ENCODE data around the gene SSBP2.

SSBP2 gene

DNA sequence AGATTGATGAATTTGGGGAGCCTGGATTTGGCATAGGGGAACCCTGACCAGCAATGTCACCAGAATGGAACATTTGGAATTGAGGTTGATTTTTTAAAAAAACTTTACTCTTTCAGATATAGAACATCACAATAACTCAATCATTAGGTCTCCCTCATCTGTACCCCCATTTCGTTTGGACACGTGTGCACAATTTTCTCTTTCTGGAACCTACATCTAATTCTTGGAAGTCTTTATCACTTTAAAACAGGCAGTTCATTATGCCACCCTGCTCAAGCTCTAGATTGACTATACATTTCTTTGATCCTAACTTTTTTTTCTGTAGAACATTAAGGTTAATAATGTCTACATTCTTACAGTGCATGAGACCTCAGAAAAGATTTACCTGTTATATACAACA is 3.7 kb upstream of the SSBP2 start:
- TF ChIP-seq, protein P1, sequence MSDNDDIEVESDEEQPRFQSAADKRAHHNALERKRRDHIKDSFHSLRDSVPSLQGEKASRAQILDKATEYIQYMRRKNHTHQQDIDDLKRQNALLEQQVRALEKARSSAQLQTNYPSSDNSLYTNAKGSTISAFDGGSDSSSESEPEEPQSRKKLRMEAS (IDR thresholded peaks at IDR 0.05), result no peak
- TF ChIP-seq CEBPB (IDR thresholded peaks at IDR 0.05) (no peak), EP300 (IDR thresholded peaks at IDR 0.05; ENCODE audit: borderline replicate concordance) (no peak), YY1 (IDR thresholded peaks at IDR 0.05; ENCODE audit: low read depth) (no peak), EGR1 (IDR thresholded peaks at IDR 0.05) (no peak), TEAD4 (IDR thresholded peaks at IDR 0.05) (no peak), NFIC (IDR thresholded peaks at IDR 0.05) (no peak), FOXM1 (IDR thresholded peaks at IDR 0.05; ENCODE audit: borderline replicate concordance, low read depth) (no peak), CREB1 (IDR thresholded peaks at IDR 0.05; ENCODE audit: low read depth) (no peak), ZBTB7A (IDR thresholded peaks at IDR 0.05; ENCODE audit: low read depth) (no peak), TCF12 (IDR thresholded peaks at IDR 0.05; ENCODE audit: low read depth) (no peak), TAF1 (IDR thresholded peaks at IDR 0.05; ENCODE audit: low read depth) (no peak)
- TF ChIP-seq, protein P2, sequence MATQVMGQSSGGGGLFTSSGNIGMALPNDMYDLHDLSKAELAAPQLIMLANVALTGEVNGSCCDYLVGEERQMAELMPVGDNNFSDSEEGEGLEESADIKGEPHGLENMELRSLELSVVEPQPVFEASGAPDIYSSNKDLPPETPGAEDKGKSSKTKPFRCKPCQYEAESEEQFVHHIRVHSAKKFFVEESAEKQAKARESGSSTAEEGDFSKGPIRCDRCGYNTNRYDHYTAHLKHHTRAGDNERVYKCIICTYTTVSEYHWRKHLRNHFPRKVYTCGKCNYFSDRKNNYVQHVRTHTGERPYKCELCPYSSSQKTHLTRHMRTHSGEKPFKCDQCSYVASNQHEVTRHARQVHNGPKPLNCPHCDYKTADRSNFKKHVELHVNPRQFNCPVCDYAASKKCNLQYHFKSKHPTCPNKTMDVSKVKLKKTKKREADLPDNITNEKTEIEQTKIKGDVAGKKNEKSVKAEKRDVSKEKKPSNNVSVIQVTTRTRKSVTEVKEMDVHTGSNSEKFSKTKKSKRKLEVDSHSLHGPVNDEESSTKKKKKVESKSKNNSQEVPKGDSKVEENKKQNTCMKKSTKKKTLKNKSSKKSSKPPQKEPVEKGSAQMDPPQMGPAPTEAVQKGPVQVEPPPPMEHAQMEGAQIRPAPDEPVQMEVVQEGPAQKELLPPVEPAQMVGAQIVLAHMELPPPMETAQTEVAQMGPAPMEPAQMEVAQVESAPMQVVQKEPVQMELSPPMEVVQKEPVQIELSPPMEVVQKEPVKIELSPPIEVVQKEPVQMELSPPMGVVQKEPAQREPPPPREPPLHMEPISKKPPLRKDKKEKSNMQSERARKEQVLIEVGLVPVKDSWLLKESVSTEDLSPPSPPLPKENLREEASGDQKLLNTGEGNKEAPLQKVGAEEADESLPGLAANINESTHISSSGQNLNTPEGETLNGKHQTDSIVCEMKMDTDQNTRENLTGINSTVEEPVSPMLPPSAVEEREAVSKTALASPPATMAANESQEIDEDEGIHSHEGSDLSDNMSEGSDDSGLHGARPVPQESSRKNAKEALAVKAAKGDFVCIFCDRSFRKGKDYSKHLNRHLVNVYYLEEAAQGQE (IDR thresholded peaks at IDR 0.05; ENCODE audit: low read depth), result no peak
- TF ChIP-seq, protein P3, sequence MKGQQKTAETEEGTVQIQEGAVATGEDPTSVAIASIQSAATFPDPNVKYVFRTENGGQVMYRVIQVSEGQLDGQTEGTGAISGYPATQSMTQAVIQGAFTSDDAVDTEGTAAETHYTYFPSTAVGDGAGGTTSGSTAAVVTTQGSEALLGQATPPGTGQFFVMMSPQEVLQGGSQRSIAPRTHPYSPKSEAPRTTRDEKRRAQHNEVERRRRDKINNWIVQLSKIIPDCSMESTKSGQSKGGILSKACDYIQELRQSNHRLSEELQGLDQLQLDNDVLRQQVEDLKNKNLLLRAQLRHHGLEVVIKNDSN (IDR thresholded peaks at IDR 0.05), result no peak

DNA sequence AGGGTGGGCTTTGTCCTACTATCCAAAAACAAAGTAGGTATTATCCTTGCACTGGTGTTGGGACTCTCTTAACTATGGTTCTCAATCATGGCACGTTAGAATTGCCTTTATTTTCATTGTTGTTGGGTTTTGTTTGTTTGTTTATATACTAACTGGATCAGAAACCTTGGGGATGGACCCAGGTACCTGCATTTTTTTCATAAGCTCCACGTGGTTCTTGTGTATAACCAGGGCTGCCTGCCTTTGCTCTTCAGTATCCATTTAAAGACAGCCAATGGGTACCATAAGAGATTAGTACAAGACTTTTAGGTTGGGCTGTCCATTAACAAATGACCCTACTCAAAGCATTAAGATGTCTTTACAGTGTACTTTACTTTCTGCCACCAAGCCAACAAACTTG is 2.5 kb upstream of the SSBP2 start:
- TF ChIP-seq, protein P2 (IDR thresholded peaks at IDR 0.05; ENCODE audit: low read depth), result no peak
- TF ChIP-seq EGR1 (IDR thresholded peaks at IDR 0.05) (no peak), NFIC (IDR thresholded peaks at IDR 0.05) (no peak), RAD21 (IDR thresholded peaks at IDR 0.05; ENCODE audit: low read depth) (no peak), EP300 (IDR thresholded peaks at IDR 0.05; ENCODE audit: borderline replicate concordance) (no peak), TCF12 (IDR thresholded peaks at IDR 0.05; ENCODE audit: low read depth) (no peak), CEBPB (IDR thresholded peaks at IDR 0.05) (no peak), FOXM1 (IDR thresholded peaks at IDR 0.05; ENCODE audit: borderline replicate concordance, low read depth) (no peak), TAF1 (IDR thresholded peaks at IDR 0.05; ENCODE audit: low read depth) (no peak)
- TF ChIP-seq, protein P1 (IDR thresholded peaks at IDR 0.05), result no peak

DNA sequence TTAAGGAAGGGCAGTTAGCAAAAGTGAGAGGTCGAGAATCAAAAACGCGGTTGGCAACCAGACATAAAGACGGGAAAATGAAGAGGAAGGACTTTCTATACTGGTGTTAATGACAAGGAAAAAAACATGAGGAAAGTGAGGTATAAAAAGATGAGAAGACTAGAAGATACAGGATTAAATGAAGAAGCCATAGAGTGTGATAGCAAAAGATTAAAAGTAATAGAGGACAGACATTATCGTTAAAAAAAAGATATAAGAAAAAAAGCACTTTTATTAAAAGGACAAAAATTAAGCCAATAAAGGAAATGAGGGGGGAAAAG is 1.7 kb upstream of the SSBP2 start:
- no peak for TF ChIP-seq TCF12 (IDR thresholded peaks at IDR 0.05; ENCODE audit: low read depth)
- no peak for TF ChIP-seq CREB1 (IDR thresholded peaks at IDR 0.05; ENCODE audit: low read depth)
- no peak for TF ChIP-seq CEBPB (IDR thresholded peaks at IDR 0.05)
- TF ChIP-seq, protein P3 (IDR thresholded peaks at IDR 0.05), result no peak
- TF ChIP-seq FOXM1 (IDR thresholded peaks at IDR 0.05; ENCODE audit: borderline replicate concordance, low read depth), result no peak
- TF ChIP-seq YY1 (IDR thresholded peaks at IDR 0.05; ENCODE audit: low read depth), result no peak
- TF ChIP-seq TAF1 (IDR thresholded peaks at IDR 0.05; ENCODE audit: low read depth), result no peak
- no peak for TF ChIP-seq ZBTB7A (IDR thresholded peaks at IDR 0.05; ENCODE audit: low read depth)
- TF ChIP-seq RAD21 (IDR thresholded peaks at IDR 0.05; ENCODE audit: low read depth), result no peak

DNA sequence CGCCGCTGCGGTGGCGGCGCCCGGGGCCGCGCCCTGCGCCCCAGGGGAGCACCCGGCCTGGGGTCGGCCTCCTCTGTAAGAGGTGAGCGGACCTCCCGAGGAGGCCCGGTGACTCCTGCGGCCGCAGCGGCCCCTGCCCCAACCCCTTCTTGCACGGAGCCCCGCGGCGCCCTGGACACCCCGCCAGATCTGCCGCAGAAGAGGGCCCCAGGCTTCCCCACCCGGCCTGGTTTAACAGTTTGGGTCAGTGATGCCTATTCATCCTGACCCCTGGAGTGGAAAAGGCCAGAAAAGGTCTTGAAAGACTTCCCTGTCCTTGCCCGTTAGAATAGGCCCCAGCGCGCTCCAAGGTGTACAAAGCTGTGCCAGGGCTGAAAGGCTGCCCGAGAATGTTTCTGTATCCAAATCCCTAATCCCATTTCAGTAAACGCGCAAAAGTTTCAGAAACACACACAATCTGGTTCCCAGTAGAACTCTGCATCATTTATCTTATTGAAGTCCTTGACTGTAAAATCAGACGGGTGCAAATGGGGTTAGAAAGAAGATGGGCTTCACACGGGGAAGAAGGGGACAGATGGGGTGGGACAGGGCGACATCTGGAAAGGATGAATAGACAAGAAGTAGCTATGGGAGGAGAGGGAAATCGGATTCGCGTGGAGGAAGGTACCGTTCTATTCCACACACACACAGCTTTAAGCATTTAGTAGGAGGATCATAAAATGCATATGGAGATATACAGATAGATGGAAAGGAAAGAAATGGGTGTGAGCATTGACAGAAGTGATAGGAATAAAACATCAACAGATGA is 1.1 kb upstream of the SSBP2 start:
- TF ChIP-seq RAD21 (IDR thresholded peaks at IDR 0.05; ENCODE audit: low read depth) (no peak), ZBTB7A (IDR thresholded peaks at IDR 0.05; ENCODE audit: low read depth) (peak; percentile 20; the same call in 1 of the 2 replicates), TCF12 (IDR thresholded peaks at IDR 0.05; ENCODE audit: low read depth) (no peak)

DNA sequence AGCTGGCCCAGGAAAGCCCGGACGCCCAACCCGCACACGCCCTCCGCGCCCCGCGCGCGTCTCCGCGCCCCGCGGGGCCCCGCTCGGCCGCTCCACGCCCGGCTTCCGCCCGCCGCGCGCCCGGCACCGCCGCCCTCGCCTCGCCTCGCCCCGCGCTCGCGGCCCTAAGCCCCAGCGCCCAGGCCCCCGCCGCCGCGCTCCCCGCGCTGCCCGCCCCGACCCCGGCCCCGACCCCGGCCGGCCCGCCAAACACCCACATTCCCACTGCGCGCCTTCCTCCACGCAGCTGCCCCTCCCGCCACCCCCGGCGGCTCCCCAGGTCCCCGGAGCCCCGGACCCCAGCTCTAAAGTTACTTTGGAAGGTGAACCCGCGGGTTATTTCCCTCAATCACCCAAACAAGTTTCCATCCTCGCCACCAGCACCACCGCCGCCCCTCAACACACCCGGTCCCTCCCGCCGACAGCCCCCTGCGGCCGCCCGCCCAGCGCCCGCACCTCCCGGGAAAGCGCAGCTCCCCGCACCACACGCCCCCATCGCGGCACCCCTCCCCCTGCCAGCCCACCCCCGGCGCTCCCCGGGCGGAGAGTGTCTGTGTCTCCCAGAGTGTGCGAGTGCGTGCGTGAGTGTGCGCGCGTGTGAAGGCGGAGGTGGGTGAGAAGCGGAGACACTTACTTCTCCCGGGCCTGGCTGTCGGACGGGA is 439 bp downstream of the SSBP2 start:
- TF ChIP-seq ZBTB7A (IDR thresholded peaks at IDR 0.05; ENCODE audit: low read depth) (no peak; the same call in 1 of the 2 replicates), RAD21 (IDR thresholded peaks at IDR 0.05; ENCODE audit: low read depth) (no peak)
- TF ChIP-seq, protein P3 (IDR thresholded peaks at IDR 0.05), result no peak
- TF ChIP-seq, protein P1 (IDR thresholded peaks at IDR 0.05), result no peak

Measured in Ishikawa (cell line).